NB4 (cell line): Measurements from ENCODE around the gene MEIS1.

ENCODE experiments used
- CTCF ChIP-seq: IDR thresholded peaks from one replicate; pipeline ENCODE4 v1.5.1; 2012; ENCODE audit warnings: low read depth, low read length
- MAX ChIP-seq: IDR thresholded peaks from 2 replicates; pipeline ENCODE4 v1.6.1; 2011; ENCODE audit warnings: low read depth, low read length

DNA sequence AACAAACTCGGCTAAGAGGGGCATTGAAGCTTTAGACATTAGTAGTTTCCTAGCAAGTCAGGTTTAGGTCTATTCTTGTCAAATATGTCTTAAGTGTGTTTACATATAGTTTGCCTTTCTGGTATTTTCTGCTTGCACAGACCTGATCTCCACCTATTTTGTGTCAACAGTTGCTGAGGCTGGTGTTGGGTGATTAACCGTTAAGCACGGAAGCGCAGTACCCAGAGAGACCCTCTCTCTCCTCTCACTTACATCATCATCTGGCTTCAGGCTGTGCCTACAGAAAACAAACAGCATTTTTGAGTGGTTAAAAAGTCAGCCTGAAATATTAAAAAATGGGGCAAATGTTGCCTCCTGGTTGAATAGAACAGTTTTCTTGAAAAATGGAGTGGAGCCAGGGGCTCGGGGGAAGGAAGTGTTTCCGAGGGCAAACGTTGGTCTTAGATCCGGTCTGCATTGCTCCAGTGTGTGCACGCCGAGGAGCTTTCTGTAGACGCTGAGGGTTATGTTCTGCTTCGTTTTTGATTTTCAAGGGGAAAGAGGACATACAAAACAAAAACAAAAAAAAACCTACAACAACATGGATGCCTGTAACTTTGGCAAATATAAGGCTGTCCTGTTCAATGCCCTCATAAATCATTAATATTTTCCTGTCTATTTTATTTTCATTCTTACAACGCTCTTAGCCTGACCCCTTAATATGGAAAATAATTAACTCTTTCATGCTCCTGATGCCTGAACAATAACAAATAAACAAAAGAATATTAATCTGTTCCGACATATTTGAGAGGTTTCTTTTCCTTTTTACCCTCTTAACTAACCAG is 120.8 kb downstream of the MEIS1 start:
- no peak for TF ChIP-seq CTCF
- no peak for TF ChIP-seq MAX
